MCF 10A (cell line): ENCODE data around the gene SIPA1L2. TPM values are rescaled to one million over a fixed set of nuclear protein-coding genes. Genes with fewer than 3 reads are reported as not detected.
A peak's percentile ranks its signal among the peaks of the same experiment; 100 is the strongest.

ENCODE experiments used
- BruUV-seq: library from RNA; stranded (reverse); fragments of 400-500 nt; replicated peaks from 2 replicates; lab custom pipeline; 2021; lab: Mats Ljungman, UMichigan
- CTCF ChIA-PET: fragments of 300-600 bp; sonication (Branson Sonifier 250); formaldehyde crosslinking; extraction: SDS; loops from one replicate; lab custom pipeline; 2021; ENCODE audit warnings: antibody characterized with exemption, inconsistent platforms; lab: Yijun Ruan, JAX
- POLR2A ChIA-PET: fragments of 300-600, 350-650 bp; sonication (Branson Sonifier 250); formaldehyde crosslinking; extraction: SDS; loops from one replicate; lab custom pipeline; 2020; ENCODE audit warnings: antibody characterized with exemption, inconsistent platforms; lab: Yijun Ruan, JAX
- DNase-seq: peaks from one replicate; pipeline ENCODE4 v3.0.0-alpha.2; 2018; ENCODE audit not compliant: unreplicated experiment
- H3K27ac Mint-ChIP-seq: one replicate; pipeline ENCODE4 v1.8.0; 2022; ENCODE audit warnings: mild to moderate bottlenecking, low read depth, mixed read lengths; ENCODE audit not compliant: unreplicated experiment
- H3K27me3 Mint-ChIP-seq: one replicate; pipeline ENCODE4 v1.8.0; 2022; ENCODE audit warnings: mixed read lengths; ENCODE audit not compliant: insufficient read depth, unreplicated experiment
- H3K36me3 Mint-ChIP-seq: one replicate; pipeline ENCODE4 v1.8.0; 2022; ENCODE audit warnings: mild to moderate bottlenecking, moderate library complexity, mixed read lengths; ENCODE audit not compliant: insufficient read depth, unreplicated experiment
- H3K4me1 Mint-ChIP-seq: one replicate; pipeline ENCODE4 v1.8.0; 2022; ENCODE audit warnings: mixed read lengths; ENCODE audit not compliant: insufficient read depth, unreplicated experiment
- H3K4me3 Mint-ChIP-seq: one replicate; pipeline ENCODE4 v1.8.0; 2022; ENCODE audit warnings: mild to moderate bottlenecking, moderate library complexity, mixed read lengths; ENCODE audit not compliant: unreplicated experiment
- H3K9me3 Mint-ChIP-seq: one replicate; pipeline ENCODE4 v1.8.0; 2022; ENCODE audit warnings: mixed read lengths; ENCODE audit not compliant: unreplicated experiment
- intact Hi-C: fragments of 100-400 bp; cut with micrococcal nuclease; formaldehyde crosslinking; loops from 2 replicates; pipeline ENCODE4 v1.14.1; 2022
- total RNA-seq: library from RNA; stranded (reverse); gene quantifications from 2 replicates; pipeline ENCODE4 v1.2.3, GENCODE V29; 2022
- TF ChIP-seq, protein P1 (sequence below): fragments of 200-600 bp; IDR thresholded peaks from one replicate; pipeline ENCODE4 v1.8.0; 2022; ENCODE audit warnings: antibody characterized with exemption, mild to moderate bottlenecking; ENCODE audit not compliant: unreplicated experiment

SIPA1L2 gene
- total RNA-seq, 1 experiment from 2014 or later: 15.2 TPM

DNA sequence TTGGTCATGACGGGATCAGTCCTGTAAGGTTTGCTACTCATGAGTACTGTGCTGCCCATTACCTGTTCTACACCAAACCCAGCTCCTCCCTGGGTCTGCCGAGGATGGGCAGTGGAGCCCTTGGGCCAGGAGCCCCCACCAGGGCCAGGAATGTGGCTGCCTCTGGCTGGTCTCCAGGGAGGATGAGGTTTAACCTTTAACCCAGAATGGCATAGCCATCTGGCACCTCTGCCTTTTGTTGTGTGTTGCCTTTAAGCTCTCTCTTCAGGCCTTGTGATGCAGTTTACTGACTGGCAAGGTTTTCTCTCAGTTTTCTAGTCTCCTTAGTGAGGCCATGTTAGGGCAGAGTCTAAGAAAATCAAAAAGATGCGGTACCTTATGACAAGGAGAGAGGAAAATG, 38.6 kb downstream of the SIPA1L2 start:
- TF ChIP-seq, protein P1, sequence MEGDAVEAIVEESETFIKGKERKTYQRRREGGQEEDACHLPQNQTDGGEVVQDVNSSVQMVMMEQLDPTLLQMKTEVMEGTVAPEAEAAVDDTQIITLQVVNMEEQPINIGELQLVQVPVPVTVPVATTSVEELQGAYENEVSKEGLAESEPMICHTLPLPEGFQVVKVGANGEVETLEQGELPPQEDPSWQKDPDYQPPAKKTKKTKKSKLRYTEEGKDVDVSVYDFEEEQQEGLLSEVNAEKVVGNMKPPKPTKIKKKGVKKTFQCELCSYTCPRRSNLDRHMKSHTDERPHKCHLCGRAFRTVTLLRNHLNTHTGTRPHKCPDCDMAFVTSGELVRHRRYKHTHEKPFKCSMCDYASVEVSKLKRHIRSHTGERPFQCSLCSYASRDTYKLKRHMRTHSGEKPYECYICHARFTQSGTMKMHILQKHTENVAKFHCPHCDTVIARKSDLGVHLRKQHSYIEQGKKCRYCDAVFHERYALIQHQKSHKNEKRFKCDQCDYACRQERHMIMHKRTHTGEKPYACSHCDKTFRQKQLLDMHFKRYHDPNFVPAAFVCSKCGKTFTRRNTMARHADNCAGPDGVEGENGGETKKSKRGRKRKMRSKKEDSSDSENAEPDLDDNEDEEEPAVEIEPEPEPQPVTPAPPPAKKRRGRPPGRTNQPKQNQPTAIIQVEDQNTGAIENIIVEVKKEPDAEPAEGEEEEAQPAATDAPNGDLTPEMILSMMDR: no peak
- intact Hi-C loops: no loop called here
- H3K27me3 Mint-ChIP-seq: no peaks in the 10 kb centered on the region
- peaks cover 27% of the 10 kb centered on the region for H3K4me1 Mint-ChIP-seq
- no peak for DNase-seq
- CTCF ChIA-PET: interaction anchor here (1.0 to 2.7 kb wide), 3 partner anchors 9 to 36 kb away, joined by 3 to 9 read pairs (median 5); no protein-coding TSS in a partner anchor
- H3K9me3 Mint-ChIP-seq: no peaks in the 10 kb centered on the region
- no TSS peak for BruUV-seq
- H3K27ac Mint-ChIP-seq: no peak overlapping the region
- H3K36me3 Mint-ChIP-seq: no peaks in the 10 kb centered on the region
- POLR2A ChIA-PET: interaction anchor here (0.7 kb wide), 1 partner anchor 8 kb away, joined by 3 read pairs; no protein-coding TSS in a partner anchor
- no peak overlapping the region for H3K4me3 Mint-ChIP-seq

DNA sequence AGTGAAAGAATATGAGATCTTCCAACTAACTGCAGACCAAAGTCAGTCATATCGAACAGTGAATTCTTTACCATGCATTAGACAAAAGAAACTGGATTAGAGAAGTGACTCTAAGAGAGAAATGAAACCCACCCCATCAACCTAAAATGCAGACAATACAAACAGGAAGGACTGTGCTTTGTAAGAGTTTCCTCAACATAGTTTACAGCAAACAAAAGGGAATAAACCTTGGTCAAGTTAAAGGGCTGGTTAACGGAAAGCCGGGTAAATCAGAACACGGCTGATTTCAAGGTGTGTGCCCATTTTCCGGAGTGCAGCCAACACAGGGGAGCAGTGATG, 39.2 kb downstream of the SIPA1L2 start:
- BruUV-seq: no TSS peak
- DNase-seq: no peak
- Mint-ChIP-seq H3K27ac (no peak overlapping the region), H3K36me3 (no peaks in the 10 kb centered on the region), H3K4me1 (peaks cover 27% of the 10 kb centered on the region), H3K27me3 (no peaks in the 10 kb centered on the region), H3K4me3 (no peak overlapping the region), H3K9me3 (no peaks in the 10 kb centered on the region)
- ChIA-PET CTCF (interaction anchor here (1.0 to 2.7 kb wide), 2 partner anchors 10 to 12 kb away, joined by 3 to 9 read pairs; no protein-coding TSS in a partner anchor), POLR2A (interaction anchor here (0.9 kb wide), 1 partner anchor 32 kb away, joined by 3 read pairs; no protein-coding TSS in a partner anchor)
- TF ChIP-seq, protein P1: no peak
- intact Hi-C loops: no loop called here

DNA sequence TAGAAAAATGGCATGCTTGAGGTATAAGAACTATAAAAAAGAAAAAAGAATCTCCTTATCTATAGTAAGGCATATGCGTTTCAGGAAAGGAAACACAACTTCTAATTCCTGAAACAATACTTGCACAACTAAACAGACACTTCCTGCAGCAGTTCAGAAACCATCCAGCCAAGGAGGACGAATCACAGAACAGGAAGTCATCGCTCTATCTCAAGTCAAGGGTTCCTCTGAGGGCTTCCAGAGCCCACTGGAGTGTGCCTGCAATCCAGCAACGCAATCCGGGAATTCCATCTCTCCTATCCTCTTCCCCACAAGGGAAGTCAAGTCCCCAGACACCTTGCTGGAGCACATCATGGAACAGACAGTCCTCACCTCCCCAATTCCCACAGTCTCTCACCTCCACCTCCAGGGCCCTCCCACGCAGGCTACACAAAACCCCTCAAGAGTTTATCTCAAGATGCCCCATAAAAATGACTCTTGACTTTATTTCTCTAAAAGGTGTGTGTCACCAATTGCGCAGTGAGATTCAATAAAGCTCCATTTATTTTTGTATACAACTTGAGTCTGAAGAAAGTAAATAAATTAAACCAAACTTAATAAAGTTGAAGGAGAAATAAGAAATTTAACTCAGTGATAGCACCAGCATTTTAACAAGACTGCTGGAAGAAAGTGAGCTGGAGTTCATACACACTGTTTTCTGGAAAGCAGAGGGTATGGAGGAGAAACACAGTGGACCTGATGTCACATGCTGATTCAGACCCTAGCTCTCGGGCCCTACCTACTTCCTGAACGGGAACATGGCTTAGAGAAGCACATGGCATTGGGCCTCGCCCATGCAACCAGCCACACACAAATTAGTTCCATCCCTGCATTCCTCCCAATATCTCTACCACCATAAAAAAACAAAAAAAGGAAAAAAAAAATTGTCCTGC, 39.9 kb downstream of the SIPA1L2 start:
- Mint-ChIP-seq H3K36me3 (no peaks in the 10 kb centered on the region), H3K9me3 (no peaks in the 10 kb centered on the region), H3K4me1 (peaks cover 27% of the 10 kb centered on the region), H3K27ac (no peak overlapping the region), H3K4me3 (no peak overlapping the region), H3K27me3 (no peaks in the 10 kb centered on the region)
- peak; percentile 33 for DNase-seq
- TF ChIP-seq, protein P1: no peak
- intact Hi-C loops: no loop called here
- ChIA-PET CTCF (interaction anchor here (2.7 kb wide), 1 partner anchor 12 kb away, joined by 9 read pairs; no protein-coding TSS in a partner anchor), POLR2A (interaction anchor here (0.8 to 2.2 kb wide), 6 partner anchors 9 to 36 kb away, joined by 3 to 4 read pairs (median 4); no protein-coding TSS in a partner anchor)
- BruUV-seq: no TSS peak
